ENCODE results near the gene F2.
"Not testable (repeated sequence)": the region's sequence is repeated elsewhere in the genome, so short reads cannot be mapped to it uniquely, and the experiment has no call there.

F2 gene

DNA sequence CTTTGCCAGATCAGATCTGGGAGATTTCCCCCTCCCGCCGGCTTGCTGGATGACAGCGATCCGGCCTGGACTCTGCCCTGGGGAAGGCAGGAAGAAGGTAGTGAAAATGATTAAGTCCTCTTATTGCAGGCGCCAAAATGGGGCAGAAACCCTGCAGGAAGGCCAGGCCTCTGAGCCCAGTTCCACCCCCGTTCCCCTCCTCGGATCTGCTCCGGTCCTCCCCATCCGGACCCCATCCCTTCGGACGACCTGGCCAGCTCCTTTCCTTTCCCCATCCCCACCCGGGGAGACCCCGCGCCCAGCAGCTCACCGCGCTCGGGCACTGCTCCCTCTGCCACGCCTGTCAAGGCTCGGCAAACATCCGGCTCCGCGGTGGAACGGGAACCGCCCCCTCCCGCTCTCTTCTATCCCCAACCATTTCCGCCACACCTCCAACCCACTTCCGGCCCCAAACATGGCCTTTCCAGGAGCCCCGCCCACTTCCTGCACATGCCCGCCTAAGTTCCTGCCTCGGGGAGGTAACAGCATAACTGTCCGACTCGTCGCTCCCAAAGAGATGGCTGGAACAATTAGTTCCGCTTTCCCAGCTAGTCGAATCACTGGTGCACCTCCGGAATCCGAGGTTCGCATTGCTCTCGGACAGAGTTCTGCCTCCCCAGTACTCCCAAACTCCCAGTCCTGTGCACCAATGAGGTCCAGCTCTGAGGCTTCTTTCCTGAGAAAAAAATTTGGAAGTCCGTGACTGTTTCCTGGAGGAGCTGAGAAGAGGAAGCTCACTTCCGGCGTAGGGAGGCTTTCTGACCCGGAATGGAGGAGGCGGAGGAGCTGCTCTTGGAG is 18.6 kb upstream of the F2 start, which contains the start of the genes ARHGAP1 and ZNF408:
Gene ARHGAP1 (minus strand): TSS at position 379 of the 837 bp plus-strand sequence. CDS start 4,512 bp downstream, outside the sequence.
Gene ZNF408 (plus strand): TSS at position 791 of the 837 bp plus-strand sequence. CDS start 17 bp downstream, at position 808.
- Histone ChIP-seq H3K9ac (ENCODE audit: low read length) (peak within 1 kb of the TSS; percentile 98), H3K4me1 (ENCODE audit: control insufficient read depth, insufficient read depth, low read length) (no peaks in the 10 kb centered on the region), H3K9me3 (ENCODE audit: control insufficient read depth, insufficient read depth, low read depth, low read length) (no peaks in the 10 kb centered on the region), H3K4me3 (ENCODE audit: low read depth, low read length) (peak within 1 kb of the TSS; percentile 78), H3K27ac (ENCODE audit: low read depth, low read length) (peak within 1 kb of the TSS; percentile 99), H3K27me3 (ENCODE audit: control insufficient read depth, insufficient read depth, low read length) (no peaks in the 10 kb centered on the region), H3K36me3 (ENCODE audit: control insufficient read depth, insufficient read depth, low read length) (peaks cover 37% of the 10 kb centered on the region)

DNA sequence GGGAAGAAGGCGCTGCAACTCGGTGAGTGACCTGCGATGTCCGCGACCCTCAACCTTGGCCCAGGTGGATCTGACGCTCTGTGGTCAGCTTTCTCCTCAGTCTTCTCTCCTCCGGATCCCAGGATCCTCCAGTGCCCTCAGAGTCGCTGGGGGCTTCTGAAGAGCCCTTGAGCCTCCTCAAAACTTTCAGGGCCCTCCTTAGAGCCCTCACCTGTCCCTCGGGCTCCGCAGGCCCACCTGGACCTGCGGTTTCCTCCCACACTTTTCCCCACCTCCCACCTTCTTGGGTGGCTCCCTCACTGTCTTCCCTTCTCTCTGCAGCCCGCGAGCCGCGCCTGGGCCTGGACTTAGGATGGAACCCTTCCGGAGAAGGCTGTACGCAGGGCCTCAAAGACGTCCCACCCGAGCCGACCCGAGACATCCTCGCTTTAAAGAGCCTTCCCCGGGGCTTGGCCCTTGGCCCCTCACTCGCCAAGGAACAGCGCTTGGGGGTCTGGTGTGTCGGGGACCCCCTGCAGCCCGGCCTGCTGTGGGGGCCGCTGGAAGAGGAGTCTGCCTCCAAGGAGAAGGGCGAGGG is 17.8 kb upstream of the F2 start:
- H3K4me1 ChIP-seq (ENCODE audit: control insufficient read depth, insufficient read depth, low read length), result no peaks in the 10 kb centered on the region
- H3K9me3 ChIP-seq (ENCODE audit: control insufficient read depth, insufficient read depth, low read depth, low read length), result no peaks in the 10 kb centered on the region
- H3K27ac ChIP-seq (ENCODE audit: low read depth, low read length), result peak overlapping the region; percentile 99
- peak overlapping the region; percentile 98 for H3K9ac ChIP-seq (ENCODE audit: low read length)
- H3K36me3 ChIP-seq (ENCODE audit: control insufficient read depth, insufficient read depth, low read length), result peaks cover 38% of the 10 kb centered on the region
- peak overlapping the region; percentile 78 for H3K4me3 ChIP-seq (ENCODE audit: low read depth, low read length)
- no peaks in the 10 kb centered on the region for H3K27me3 ChIP-seq (ENCODE audit: control insufficient read depth, insufficient read depth, low read length)

DNA sequence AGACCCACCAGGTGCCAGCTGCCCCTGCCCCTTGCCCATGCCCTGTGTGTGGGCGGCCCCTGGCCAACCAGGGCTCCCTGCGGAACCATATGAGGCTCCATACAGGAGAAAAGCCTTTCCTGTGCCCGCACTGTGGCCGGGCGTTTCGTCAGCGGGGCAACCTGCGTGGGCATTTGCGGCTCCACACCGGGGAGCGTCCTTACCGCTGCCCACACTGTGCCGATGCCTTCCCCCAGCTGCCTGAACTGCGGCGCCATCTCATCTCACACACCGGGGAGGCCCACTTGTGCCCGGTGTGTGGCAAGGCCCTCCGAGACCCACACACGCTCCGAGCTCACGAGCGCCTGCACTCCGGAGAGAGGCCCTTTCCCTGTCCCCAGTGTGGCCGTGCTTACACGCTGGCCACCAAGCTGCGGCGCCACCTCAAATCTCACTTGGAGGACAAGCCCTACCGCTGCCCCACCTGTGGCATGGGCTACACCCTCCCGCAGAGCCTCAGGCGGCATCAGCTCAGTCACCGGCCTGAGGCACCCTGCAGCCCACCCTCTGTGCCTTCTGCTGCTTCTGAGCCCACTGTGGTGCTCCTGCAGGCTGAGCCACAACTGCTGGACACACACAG is 13.8 kb upstream of the F2 start:
- no peaks in the 10 kb centered on the region for H3K4me1 ChIP-seq (ENCODE audit: control insufficient read depth, insufficient read depth, low read length)
- H3K27me3 ChIP-seq (ENCODE audit: control insufficient read depth, insufficient read depth, low read length), result no peaks in the 10 kb centered on the region
- H3K27ac ChIP-seq (ENCODE audit: low read depth, low read length), result no peak overlapping the region
- no peaks in the 10 kb centered on the region for H3K9me3 ChIP-seq (ENCODE audit: control insufficient read depth, insufficient read depth, low read depth, low read length)
- peaks cover 56% of the 10 kb centered on the region for H3K36me3 ChIP-seq (ENCODE audit: control insufficient read depth, insufficient read depth, low read length)
- H3K9ac ChIP-seq (ENCODE audit: low read length), result no peak overlapping the region
- H3K4me3 ChIP-seq (ENCODE audit: low read depth, low read length), result no peak overlapping the region

DNA sequence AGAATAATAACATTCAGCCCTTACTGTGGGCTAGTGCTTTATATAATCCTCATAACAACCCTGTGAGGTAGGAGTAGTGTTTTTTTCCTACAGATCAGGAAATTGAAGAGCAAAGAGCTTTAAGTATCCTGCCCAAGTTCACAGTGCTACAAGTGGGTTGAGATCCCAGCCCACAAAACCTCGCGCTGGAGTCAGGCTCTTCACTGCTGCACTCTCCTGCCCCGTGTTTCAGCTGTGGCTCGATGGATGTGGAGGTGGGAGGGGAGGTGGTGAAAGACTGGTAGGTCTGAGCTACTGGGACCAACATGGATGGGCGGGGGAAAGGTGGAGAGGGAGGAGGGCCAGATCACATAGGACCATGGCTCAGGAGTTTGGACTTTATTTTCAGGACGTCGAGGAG is 12.1 kb upstream of the F2 start:
- Histone ChIP-seq H3K9me3 (ENCODE audit: control insufficient read depth, insufficient read depth, low read depth, low read length) (no peaks in the 10 kb centered on the region), H3K9ac (ENCODE audit: low read length) (no peak overlapping the region), H3K36me3 (ENCODE audit: control insufficient read depth, insufficient read depth, low read length) (peaks cover 56% of the 10 kb centered on the region), H3K4me3 (ENCODE audit: low read depth, low read length) (no peak overlapping the region), H3K27me3 (ENCODE audit: control insufficient read depth, insufficient read depth, low read length) (no peaks in the 10 kb centered on the region), H3K4me1 (ENCODE audit: control insufficient read depth, insufficient read depth, low read length) (no peaks in the 10 kb centered on the region), H3K27ac (ENCODE audit: low read depth, low read length) (no peak overlapping the region)

DNA sequence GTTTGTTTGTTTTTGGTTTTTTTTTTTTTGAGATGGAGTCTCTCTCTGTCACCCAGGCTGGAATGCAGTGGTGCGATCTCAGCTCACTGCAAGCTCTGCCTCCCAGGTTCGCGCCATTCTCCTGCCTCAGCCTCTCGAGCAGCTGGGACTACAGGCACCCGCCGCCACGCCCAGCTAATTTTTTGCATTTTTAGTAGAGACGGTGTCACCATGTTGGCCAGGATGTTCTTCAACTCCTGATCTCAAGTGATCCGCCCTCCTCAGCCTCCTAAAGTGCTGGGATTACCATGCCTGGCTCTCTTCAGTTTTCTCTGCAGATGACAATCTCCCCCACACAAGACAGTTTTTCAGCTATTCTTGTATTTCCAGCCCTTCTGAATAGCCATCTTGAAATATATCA is 9.7 kb upstream of the F2 start:
- H3K9me3 ChIP-seq (ENCODE audit: control insufficient read depth, insufficient read depth, low read depth, low read length); H3K27me3 ChIP-seq (ENCODE audit: control insufficient read depth, insufficient read depth, low read length); H3K4me1 ChIP-seq (ENCODE audit: control insufficient read depth, insufficient read depth, low read length); H3K9ac ChIP-seq (ENCODE audit: low read length); H3K4me3 ChIP-seq (ENCODE audit: low read depth, low read length); H3K27ac ChIP-seq (ENCODE audit: low read depth, low read length): not testable (repeated sequence)
- H3K36me3 ChIP-seq (ENCODE audit: control insufficient read depth, insufficient read depth, low read length), result peaks cover 35% of the 10 kb centered on the region

DNA sequence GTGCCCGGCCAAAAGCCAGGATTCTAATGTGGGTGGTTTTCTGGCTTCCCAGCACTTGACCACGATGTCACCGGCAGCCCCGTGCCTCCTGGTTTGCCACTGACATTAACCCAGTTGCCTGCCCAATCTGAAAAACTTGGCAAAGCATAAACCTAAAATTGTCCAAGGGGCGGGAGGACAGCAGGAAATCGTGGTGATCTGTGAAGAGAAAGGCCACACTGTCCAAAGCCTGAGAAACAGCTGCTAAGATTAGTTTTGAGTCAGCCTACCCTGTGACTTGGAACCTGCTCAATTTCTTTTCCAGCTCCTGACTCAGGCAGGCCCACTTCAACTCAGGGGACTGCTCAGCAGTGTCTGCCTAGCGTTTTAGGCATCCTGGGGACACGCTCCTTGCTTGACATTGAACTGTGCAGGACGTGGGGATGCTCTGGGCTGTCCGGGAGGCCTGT is 8.2 kb upstream of the F2 start:
- Histone ChIP-seq H3K36me3 (ENCODE audit: control insufficient read depth, insufficient read depth, low read length) (peaks cover 20% of the 10 kb centered on the region), H3K9me3 (ENCODE audit: control insufficient read depth, insufficient read depth, low read depth, low read length) (no peaks in the 10 kb centered on the region), H3K27me3 (ENCODE audit: control insufficient read depth, insufficient read depth, low read length) (no peaks in the 10 kb centered on the region), H3K4me1 (ENCODE audit: control insufficient read depth, insufficient read depth, low read length) (no peaks in the 10 kb centered on the region), H3K27ac (ENCODE audit: low read depth, low read length) (no peak overlapping the region), H3K9ac (ENCODE audit: low read length) (no peak overlapping the region), H3K4me3 (ENCODE audit: low read depth, low read length) (no peak overlapping the region)

DNA sequence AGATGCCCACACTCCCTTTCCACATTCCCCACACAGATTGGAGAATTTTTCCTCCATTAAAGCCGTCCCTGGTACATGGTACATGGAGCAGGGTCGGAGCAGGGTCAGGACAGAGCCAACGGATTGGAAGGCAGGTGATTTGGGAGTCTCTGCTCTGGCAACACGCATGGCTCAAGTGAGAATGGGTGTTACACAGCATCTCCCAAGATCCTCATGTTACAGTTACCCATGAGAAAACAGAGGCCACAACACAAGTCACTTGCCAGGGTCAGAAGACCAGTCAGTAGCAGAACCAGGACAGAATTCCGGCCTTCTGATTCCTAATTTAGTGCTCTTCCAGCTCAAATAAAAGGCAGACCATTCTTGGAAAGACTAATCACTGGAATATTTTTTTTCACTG is 7.7 kb upstream of the F2 start:
- Histone ChIP-seq H3K9me3 (ENCODE audit: control insufficient read depth, insufficient read depth, low read depth, low read length) (no peaks in the 10 kb centered on the region), H3K4me3 (ENCODE audit: low read depth, low read length) (no peak overlapping the region), H3K27me3 (ENCODE audit: control insufficient read depth, insufficient read depth, low read length) (no peaks in the 10 kb centered on the region), H3K9ac (ENCODE audit: low read length) (no peak overlapping the region), H3K36me3 (ENCODE audit: control insufficient read depth, insufficient read depth, low read length) (peaks cover 16% of the 10 kb centered on the region), H3K27ac (ENCODE audit: low read depth, low read length) (no peak overlapping the region), H3K4me1 (ENCODE audit: control insufficient read depth, insufficient read depth, low read length) (no peaks in the 10 kb centered on the region)

DNA sequence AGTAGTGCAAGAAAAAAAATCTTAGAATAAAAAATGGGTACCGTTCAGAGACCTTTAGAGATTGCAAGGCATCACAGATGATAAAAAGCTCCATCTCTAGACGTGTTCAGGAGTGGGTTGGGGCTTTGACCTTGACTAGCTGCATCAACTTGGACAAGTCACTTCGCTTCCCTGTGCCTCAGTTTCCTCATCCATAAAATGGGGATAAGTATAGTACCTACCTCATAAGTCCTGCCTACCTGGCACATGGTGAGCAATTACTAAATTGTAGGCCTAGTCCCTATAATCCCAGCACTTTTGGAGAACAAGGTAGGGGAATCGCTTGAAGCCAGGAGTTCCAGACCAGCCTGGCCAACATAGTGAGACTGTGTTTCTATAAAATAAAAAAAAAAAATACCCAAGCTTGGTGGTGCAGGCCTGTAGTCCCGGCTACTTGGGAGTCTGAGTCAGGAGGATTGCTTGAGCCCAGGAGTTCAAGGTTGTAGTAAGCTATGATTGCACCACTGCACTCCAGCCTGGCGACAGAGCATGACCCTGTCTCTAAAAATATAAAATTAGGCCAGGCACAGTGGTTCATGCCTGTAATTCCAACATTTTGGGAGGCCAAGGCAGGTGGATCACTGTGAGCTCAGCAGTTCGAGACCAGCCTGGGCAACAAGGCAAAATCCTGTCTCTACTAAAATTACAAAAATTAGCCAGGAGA is 6.0 kb upstream of the F2 start:
- no peaks in the 10 kb centered on the region for H3K9me3 ChIP-seq (ENCODE audit: control insufficient read depth, insufficient read depth, low read depth, low read length)
- H3K4me1 ChIP-seq (ENCODE audit: control insufficient read depth, insufficient read depth, low read length), result peaks cover 1% of the 10 kb centered on the region
- 0 out of 2 replicates have a peak, but pooled peaks cover 3% of the 10 kb centered on the region for H3K36me3 ChIP-seq (ENCODE audit: control insufficient read depth, insufficient read depth, low read length)
- no peak overlapping the region for H3K9ac ChIP-seq (ENCODE audit: low read length)
- no peak overlapping the region for H3K4me3 ChIP-seq (ENCODE audit: low read depth, low read length)
- no peaks in the 10 kb centered on the region for H3K27me3 ChIP-seq (ENCODE audit: control insufficient read depth, insufficient read depth, low read length)
- H3K27ac ChIP-seq (ENCODE audit: low read depth, low read length), result no peak overlapping the region

DNA sequence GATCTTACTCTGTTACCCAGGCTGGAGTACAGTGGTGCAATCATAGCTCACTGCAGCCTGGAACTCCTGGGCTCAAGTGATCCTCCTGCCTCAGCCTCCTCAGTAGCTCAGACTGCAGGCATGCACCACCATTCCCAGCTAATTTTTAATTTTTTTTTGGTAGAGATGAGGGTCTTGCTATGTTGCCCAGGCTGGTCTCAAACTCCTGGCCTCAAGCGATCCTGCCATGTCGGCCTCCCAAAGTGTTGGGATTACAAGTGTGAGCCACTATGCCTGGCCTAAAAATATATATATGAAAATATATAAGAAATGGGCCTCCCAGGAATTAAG is 1.2 kb upstream of the F2 start:
- not testable (repeated sequence) for H3K4me1 ChIP-seq (ENCODE audit: control insufficient read depth, insufficient read depth, low read length); H3K27ac ChIP-seq (ENCODE audit: low read depth, low read length); H3K9me3 ChIP-seq (ENCODE audit: control insufficient read depth, insufficient read depth, low read depth, low read length); H3K27me3 ChIP-seq (ENCODE audit: control insufficient read depth, insufficient read depth, low read length); H3K4me3 ChIP-seq (ENCODE audit: low read depth, low read length); H3K36me3 ChIP-seq (ENCODE audit: control insufficient read depth, insufficient read depth, low read length); H3K9ac ChIP-seq (ENCODE audit: low read length)

DNA sequence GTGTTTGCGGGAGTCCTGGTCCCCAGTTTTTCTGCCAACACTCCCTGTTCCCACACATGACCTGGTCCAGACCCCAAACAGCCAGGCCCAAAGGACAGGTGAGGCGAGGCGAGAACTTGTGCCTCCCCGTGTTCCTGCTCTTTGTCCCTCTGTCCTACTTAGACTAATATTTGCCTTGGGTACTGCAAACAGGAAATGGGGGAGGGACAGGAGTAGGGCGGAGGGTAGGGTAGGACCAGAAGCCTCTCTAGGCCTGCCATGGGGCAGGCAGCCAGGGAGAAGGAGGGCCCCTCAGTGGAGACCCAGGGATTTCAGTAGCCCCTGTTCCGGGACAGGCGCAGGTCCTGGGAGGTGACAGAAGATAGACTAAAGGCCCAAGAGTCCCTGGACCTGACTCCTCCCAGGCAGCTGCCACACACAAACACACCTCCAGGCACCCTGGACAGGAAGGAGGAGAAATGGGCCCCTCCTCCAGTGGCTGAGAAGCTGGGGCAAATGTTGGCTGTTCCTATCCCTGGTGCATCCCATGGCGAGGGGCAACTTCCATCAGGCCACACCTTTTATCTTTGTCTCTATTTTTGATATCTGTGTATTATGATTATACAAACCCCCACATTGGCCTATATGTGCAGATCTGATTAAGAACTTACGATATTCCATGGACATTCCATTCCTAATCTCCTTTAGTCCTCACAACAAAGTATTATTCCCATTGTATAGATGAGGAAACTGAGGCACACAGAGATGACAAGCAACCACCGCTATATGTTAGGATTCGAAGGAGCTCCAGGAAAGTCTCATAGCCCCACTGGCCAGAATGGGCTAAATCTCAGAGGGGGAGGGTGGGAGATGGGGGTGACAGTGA is 626 bp upstream of the F2 start:
- no peak overlapping the region for H3K27ac ChIP-seq (ENCODE audit: low read depth, low read length)
- H3K4me3 ChIP-seq (ENCODE audit: low read depth, low read length), result no peak overlapping the region
- H3K9me3 ChIP-seq (ENCODE audit: control insufficient read depth, insufficient read depth, low read depth, low read length), result no peaks in the 10 kb centered on the region
- H3K9ac ChIP-seq (ENCODE audit: low read length), result no peak overlapping the region
- no peaks in the 10 kb centered on the region for H3K36me3 ChIP-seq (ENCODE audit: control insufficient read depth, insufficient read depth, low read length)
- peaks cover 8% of the 10 kb centered on the region for H3K4me1 ChIP-seq (ENCODE audit: control insufficient read depth, insufficient read depth, low read length)
- no peaks in the 10 kb centered on the region for H3K27me3 ChIP-seq (ENCODE audit: control insufficient read depth, insufficient read depth, low read length)
